Smooth muscle cell (in vitro differentiated cells): ENCODE data around the gene HECW1. TPM values are rescaled to one million over a fixed set of nuclear protein-coding genes. Genes with fewer than 3 reads are reported as not detected.

Experiments used
- DNase-seq: peaks from one replicate; lab custom pipeline; 2025; ENCODE audit not compliant: unreplicated experiment; lab: John Stamatoyannopoulos, UW
- H2AFZ ChIP-seq: fragments of 200-600 bp; sonication (generic); 2 replicates; pipeline ENCODE4 v1.6.0; 2016; ENCODE audit warnings: antibody characterized with exemption, low read depth, mild to moderate bottlenecking
- H3F3A ChIP-seq: fragments of 200-600 bp; sonication (generic); 2 replicates; pipeline ENCODE4 v1.6.0; 2017; ENCODE audit warnings: antibody characterized with exemption, low read depth
- H3K27ac ChIP-seq: fragments of 200-600 bp; sonication (generic); 2 replicates; pipeline ENCODE4 v1.5.1; 2016; ENCODE audit warnings: low read depth, mild to moderate bottlenecking
- H3K27me3 ChIP-seq: fragments of 200-600 bp; sonication (generic); 2 replicates; pipeline ENCODE4 v1.6.1; 2016; ENCODE audit warnings: low read depth, mild to moderate bottlenecking
- H3K36me3 ChIP-seq: fragments of 200-600 bp; sonication (generic); 2 replicates; pipeline ENCODE4 v1.5.1; 2016; ENCODE audit warnings: low read depth
- H3K4me1 ChIP-seq: fragments of 200-600 bp; sonication (generic); 2 replicates; pipeline ENCODE4 v1.5.1; 2016; ENCODE audit warnings: low read depth
- H3K4me2 ChIP-seq: fragments of 200-600 bp; sonication (generic); 2 replicates; pipeline ENCODE4 v1.6.0; 2016; ENCODE audit warnings: mild to moderate bottlenecking
- H3K4me3 ChIP-seq: fragments of 200-600 bp; sonication (generic); 2 replicates; pipeline ENCODE4 v1.5.1; 2016; ENCODE audit warnings: mild to moderate bottlenecking
- H3K79me2 ChIP-seq: fragments of 200-600 bp; sonication (generic); 2 replicates; pipeline ENCODE4 v1.6.0; 2016; ENCODE audit warnings: low read depth, mild to moderate bottlenecking
- H3K9ac ChIP-seq: fragments of 200-600 bp; sonication (generic); 2 replicates; pipeline ENCODE4 v1.6.0; 2016; ENCODE audit warnings: low read depth
- H3K9me3 ChIP-seq: fragments of 200-600 bp; sonication (generic); replicated peaks from 2 replicates; pipeline ENCODE4 v1.5.1; 2016; ENCODE audit warnings: low read depth
- H4K20me1 ChIP-seq: fragments of 200-600 bp; sonication (generic); 2 replicates; pipeline ENCODE4 v1.6.0; 2016; ENCODE audit warnings: low read depth
- WGBS: methylation state at CpG from one replicate; pipeline ENCODE4 v1.1.7; 2016; ENCODE audit warnings: low lambda C conversion rate; 5-methylcytosine and 5-hydroxymethylcytosine counted together
- polyA plus RNA-seq: library from polyadenylated mRNA; unstranded; fragments of >200 nt; fragmentation: Nextera tagmentation; extraction: Ambion mirVana; gene quantifications from 2 replicates; pipeline ENCODE4 v1.2.1, GENCODE V29; 2016
- total RNA-seq: library from RNA; depleted of rRNA; stranded (reverse); fragments of >200 nt; gene quantifications from 2 replicates; pipeline ENCODE4 v1.2.3, GENCODE V29; 2014
- TF ChIP-seq, protein P1 (sequence below): fragments of 200-600 bp; sonication (generic); IDR thresholded peaks from 2 replicates; pipeline ENCODE4 v1.5.1; 2017; ENCODE audit warnings: borderline replicate concordance, mild to moderate bottlenecking, antibody characterized with exemption; ENCODE audit not compliant: insufficient read depth, poor library complexity, severe bottlenecking

HECW1 gene
- total and polyA plus RNA-seq, 2 experiments from 2014 or later, result 0.09 to 0.49 TPM

DNA sequence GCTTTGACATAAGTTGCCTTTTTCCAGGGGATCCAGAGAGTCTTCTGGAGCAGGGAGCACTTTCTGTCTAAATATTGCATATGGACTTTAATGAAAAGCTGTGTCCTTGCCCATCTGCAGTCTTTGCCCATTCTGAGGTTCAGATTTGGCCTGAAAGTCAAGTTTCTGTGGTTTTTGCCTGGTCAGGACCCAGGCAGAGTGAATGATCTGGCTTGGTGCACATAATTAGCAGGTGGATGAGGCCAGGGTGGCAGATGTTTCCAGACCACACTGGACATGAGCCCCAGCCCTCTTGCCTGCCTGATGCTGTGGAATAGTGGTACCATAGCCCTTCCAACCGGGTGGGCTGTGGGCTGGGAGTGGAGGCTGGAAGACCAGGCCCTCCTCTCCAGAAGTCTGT, 11.0 kb downstream of the HECW1 start:
- whole genome bisulfite sequencing, result 80% methylated on average over 1 of the region's 1 CpG
- H3K27me3 ChIP-seq, result no peaks in the 10 kb centered on the region

DNA sequence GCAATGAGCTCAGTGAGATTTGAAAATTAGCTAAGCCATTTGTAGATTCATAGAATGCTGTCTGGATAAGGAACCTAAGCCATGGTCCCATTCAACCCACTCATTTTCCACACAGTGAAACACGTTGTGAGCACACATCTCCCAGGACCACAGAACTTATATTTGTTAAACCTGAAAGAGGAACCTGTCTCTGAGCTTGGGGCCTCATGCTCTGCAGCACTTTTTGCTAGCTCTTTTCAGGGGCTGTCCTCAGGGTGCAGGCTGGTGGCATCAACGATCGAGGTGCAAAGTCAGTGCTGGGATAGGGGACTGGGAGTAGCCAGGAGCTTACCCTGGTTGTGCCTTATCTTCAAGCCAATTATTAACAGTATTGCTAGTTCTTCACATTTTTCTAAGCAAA, 11.9 kb downstream of the HECW1 start:
- 71% methylated on average over 3 of the region's 3 CpGs for WGBS
- no peak overlapping the region for H3K9ac ChIP-seq
- no peaks in the 10 kb centered on the region for H3K27me3 ChIP-seq
- no peak overlapping the region for H2AFZ ChIP-seq
- no peak overlapping the region for H3K4me3 ChIP-seq
- H3K27ac ChIP-seq, result no peak overlapping the region
- H3K9me3 ChIP-seq, result no peaks in the 10 kb centered on the region
- DNase-seq, result no peak
- H3K79me2 ChIP-seq, result no peaks in the 10 kb centered on the region
- H3F3A ChIP-seq, result no peaks in the 10 kb centered on the region
- no peaks in the 10 kb centered on the region for H3K4me1 ChIP-seq
- H3K4me2 ChIP-seq, result no peak overlapping the region
- H3K36me3 ChIP-seq, result no peaks in the 10 kb centered on the region
- no peaks in the 10 kb centered on the region for H4K20me1 ChIP-seq
- TF ChIP-seq, protein P1, sequence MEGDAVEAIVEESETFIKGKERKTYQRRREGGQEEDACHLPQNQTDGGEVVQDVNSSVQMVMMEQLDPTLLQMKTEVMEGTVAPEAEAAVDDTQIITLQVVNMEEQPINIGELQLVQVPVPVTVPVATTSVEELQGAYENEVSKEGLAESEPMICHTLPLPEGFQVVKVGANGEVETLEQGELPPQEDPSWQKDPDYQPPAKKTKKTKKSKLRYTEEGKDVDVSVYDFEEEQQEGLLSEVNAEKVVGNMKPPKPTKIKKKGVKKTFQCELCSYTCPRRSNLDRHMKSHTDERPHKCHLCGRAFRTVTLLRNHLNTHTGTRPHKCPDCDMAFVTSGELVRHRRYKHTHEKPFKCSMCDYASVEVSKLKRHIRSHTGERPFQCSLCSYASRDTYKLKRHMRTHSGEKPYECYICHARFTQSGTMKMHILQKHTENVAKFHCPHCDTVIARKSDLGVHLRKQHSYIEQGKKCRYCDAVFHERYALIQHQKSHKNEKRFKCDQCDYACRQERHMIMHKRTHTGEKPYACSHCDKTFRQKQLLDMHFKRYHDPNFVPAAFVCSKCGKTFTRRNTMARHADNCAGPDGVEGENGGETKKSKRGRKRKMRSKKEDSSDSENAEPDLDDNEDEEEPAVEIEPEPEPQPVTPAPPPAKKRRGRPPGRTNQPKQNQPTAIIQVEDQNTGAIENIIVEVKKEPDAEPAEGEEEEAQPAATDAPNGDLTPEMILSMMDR, result no peak

More for the DNA sequence above, 11.0 kb downstream of the HECW1 start:
- Histone ChIP-seq H3K79me2 (no peaks in the 10 kb centered on the region), H3K9ac (no peak overlapping the region), H3K36me3 (no peaks in the 10 kb centered on the region), H3K4me3 (no peak overlapping the region), H3K4me1 (no peaks in the 10 kb centered on the region), H3F3A (no peaks in the 10 kb centered on the region), H2AFZ (no peak overlapping the region), H3K9me3 (no peaks in the 10 kb centered on the region), H4K20me1 (no peaks in the 10 kb centered on the region), H3K27ac (no peak overlapping the region), H3K4me2 (no peak overlapping the region)
- TF ChIP-seq, protein P1, result no peak
- DNase-seq, result no peak

DNA sequence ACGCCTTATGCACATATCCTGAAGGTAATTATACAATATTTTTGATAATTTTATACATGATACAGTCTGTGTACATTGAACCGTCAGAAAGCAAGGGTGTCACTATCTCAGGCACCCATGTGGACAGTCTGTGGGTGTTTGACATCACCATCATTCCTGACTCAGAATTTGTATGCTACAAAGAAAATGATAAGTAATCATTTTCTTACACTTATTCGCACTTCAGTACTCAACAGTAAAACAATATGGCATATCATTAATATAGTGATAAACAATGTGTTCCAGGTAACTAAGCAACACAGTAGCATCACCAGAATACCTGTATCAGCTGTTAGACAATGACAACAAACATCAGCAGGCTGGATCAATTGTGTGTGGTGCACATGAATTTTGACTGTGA, 17.9 kb downstream of the HECW1 start:
- Histone ChIP-seq H3K4me1 (no peaks in the 10 kb centered on the region), H3K9ac (no peak overlapping the region), H3K4me3 (no peak overlapping the region), H3K27ac (no peak overlapping the region), H3K9me3 (no peaks in the 10 kb centered on the region), H3K36me3 (no peaks in the 10 kb centered on the region), H2AFZ (no peak overlapping the region), H3F3A (no peaks in the 10 kb centered on the region), H3K79me2 (no peaks in the 10 kb centered on the region), H3K27me3 (no peaks in the 10 kb centered on the region), H4K20me1 (no peaks in the 10 kb centered on the region), H3K4me2 (no peak overlapping the region)
- DNase-seq, result no peak
- TF ChIP-seq, protein P1, result no peak
- 95% methylated on average over 3 of the region's 3 CpGs for WGBS

DNA sequence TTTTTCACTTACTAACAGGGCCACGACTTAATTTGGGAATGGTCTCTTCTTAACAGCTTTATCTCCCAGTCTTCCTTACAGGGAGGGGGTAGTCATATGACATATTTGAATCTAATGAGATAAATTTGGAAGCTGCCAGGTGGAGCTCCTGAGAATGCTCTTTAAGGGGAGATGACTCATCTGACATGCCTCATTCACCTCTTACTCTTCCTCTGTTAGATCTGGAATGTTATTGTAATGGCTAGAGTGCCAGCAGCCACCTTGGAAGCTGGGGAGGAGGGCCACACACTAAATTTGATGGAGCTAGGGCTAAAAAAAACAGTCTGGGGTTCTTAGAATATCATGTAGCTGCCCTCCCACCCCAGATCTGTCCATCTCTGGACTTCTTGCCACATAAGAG, 22.7 kb downstream of the HECW1 start:
- H4K20me1 ChIP-seq, result no peaks in the 10 kb centered on the region
- no peak for DNase-seq

More for the DNA sequence above, 22.7 kb downstream of the HECW1 start:
- Histone ChIP-seq H3K4me1 (peaks cover 16% of the 10 kb centered on the region), H3K79me2 (no peaks in the 10 kb centered on the region), H2AFZ (no peak overlapping the region), H3F3A (no peaks in the 10 kb centered on the region), H3K36me3 (no peaks in the 10 kb centered on the region), H3K27ac (no peak overlapping the region), H3K4me3 (no peak overlapping the region), H3K9ac (no peak overlapping the region), H3K4me2 (no peak overlapping the region), H3K27me3 (no peaks in the 10 kb centered on the region), H3K9me3 (no peaks in the 10 kb centered on the region)
- 29% methylated on average over 1 of the region's 1 CpG for WGBS
- TF ChIP-seq, protein P1, result no peak
